ENCODE data around the gene NCKAP1.
"Not testable (repeated sequence)": the region's sequence is repeated elsewhere in the genome, so short reads cannot be mapped to it uniquely, and the experiment has no call there.

NCKAP1 gene

DNA sequence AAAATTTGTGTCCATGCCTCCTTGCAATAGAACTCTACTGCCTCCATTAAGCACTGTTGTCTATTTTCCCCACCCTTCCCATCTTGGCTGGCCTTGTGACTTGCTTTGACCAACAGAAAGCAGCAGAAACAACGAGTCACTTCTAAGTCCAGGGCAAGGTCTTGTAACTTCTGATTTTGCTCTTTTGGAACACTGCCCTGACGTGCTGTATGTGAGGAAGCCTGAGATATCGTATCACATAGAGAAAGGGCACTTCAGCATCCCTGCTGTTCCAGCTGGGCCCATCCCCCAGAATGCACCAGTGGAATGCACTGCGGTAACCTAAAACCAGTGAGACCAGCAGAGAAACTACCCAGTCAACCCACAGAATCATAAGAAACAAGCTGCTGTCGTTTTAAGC lies 28.1 kb downstream of the NCKAP1 start:
- H3K9ac ChIP-seq: no peak overlapping the region
- H3K36me3 ChIP-seq: no peaks in the 10 kb centered on the region
- no peaks in the 10 kb centered on the region for H3K9me3 ChIP-seq
- H3K27me3 ChIP-seq: no peaks in the 10 kb centered on the region
- H3K4me1 ChIP-seq: no peaks in the 10 kb centered on the region
- no peak overlapping the region for H3K4me3 ChIP-seq
- no peak for TF ChIP-seq Cebpa-rat (IDR thresholded peaks at IDR 0.05)
- H4K20me1 ChIP-seq: no peaks in the 10 kb centered on the region
- no peak overlapping the region for H3K27ac ChIP-seq
- no peak overlapping the region for H3K4me2 ChIP-seq

DNA sequence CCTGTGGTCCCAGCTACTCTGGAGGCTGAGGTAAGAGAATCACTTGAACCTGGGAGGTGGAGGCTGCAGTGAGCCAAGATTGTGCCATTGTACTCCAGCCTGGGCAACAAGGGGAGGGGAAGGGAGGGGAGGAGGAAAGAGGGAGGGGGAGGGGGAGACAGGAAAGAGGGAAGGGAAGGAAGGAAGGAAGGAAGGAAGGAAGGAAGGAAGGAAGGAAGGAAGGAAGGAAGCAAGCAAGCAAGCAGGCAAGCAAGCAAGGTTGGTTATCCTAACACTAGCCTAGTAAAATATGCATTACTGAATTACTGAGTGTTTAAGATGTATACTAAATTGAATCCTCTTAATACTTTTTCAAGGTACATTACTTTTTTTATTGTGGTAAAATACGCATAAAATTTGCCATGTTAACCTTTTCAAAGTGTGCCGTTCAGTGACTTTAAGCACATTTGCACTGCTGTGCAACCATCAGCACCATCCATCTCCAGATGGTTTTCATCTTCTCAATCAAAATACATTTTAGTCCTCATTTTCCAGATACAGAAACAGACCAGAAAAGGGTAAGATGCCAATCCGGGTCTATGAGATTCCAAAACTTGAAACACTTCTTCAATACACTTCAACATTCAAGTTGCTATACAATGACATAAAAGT lies 28.9 kb downstream of the NCKAP1 start:
- no peaks in the 10 kb centered on the region for H3K27me3 ChIP-seq

DNA sequence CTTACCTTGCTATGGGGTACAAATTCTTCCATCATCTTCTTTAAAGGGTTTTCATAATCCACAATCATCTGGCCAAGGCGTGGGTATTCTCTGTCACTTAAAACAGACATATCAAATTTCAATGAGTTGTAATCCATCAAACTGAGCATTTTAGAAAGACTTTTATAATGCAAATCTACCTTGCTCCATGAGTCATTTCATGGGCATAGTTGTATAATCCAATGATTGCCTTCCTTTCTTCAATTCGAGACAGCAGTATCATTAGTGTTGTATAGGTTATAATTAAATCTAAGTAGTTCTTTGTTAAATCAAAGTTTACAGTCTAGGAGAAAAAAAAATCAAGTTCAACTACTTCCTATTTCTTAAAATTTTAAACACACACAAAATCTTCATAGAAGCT lies 36.3 kb downstream of the NCKAP1 start:
- Histone ChIP-seq H3K4me3 (no peak overlapping the region), H3K4me1 (no peaks in the 10 kb centered on the region), H3K27me3 (no peaks in the 10 kb centered on the region), H3K9me3 (no peaks in the 10 kb centered on the region), H3K36me3 (no peaks in the 10 kb centered on the region), H3K4me2 (no peak overlapping the region), H3K9ac (no peak overlapping the region), H4K20me1 (no peaks in the 10 kb centered on the region), H3K27ac (no peak overlapping the region)
- no peak for TF ChIP-seq Cebpa-rat (IDR thresholded peaks at IDR 0.05)

More for the DNA sequence above, 28.9 kb downstream of the NCKAP1 start:
- TF ChIP-seq Cebpa-rat (IDR thresholded peaks at IDR 0.05): no peak
- Histone ChIP-seq H3K36me3 (no peaks in the 10 kb centered on the region), H3K4me1 (no peaks in the 10 kb centered on the region), H3K9me3 (no peaks in the 10 kb centered on the region), H3K9ac (no peak overlapping the region), H3K27ac (no peak overlapping the region), H3K4me3 (no peak overlapping the region), H3K4me2 (no peak overlapping the region), H4K20me1 (no peaks in the 10 kb centered on the region)

DNA sequence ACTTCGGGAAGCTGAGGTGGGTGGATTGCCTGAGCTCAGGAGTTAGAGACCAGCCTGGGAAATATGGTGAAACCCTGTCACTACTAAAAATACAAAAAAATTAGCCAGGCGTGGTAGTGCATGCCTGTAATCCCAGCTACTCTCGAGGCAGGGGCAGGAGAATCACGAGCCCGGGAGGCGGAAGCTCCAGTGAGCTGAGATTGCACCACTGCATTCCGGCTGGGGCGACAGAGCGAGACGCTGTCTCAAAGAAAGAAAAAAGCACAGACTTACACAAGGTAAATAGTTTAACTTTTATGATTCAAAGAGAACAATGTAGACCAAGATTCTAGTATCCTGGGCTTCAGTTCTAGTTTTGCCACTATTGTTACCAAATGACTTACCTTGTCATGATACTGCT lies 37.4 kb downstream of the NCKAP1 start:
- TF ChIP-seq Cebpa-rat (IDR thresholded peaks at IDR 0.05): no peak
- Histone ChIP-seq H3K4me1 (no peaks in the 10 kb centered on the region), H3K9ac (no peak overlapping the region), H4K20me1 (no peaks in the 10 kb centered on the region), H3K27ac (no peak overlapping the region), H3K4me3 (no peak overlapping the region), H3K36me3 (no peaks in the 10 kb centered on the region), H3K27me3 (no peaks in the 10 kb centered on the region), H3K4me2 (no peak overlapping the region), H3K9me3 (no peaks in the 10 kb centered on the region)

DNA sequence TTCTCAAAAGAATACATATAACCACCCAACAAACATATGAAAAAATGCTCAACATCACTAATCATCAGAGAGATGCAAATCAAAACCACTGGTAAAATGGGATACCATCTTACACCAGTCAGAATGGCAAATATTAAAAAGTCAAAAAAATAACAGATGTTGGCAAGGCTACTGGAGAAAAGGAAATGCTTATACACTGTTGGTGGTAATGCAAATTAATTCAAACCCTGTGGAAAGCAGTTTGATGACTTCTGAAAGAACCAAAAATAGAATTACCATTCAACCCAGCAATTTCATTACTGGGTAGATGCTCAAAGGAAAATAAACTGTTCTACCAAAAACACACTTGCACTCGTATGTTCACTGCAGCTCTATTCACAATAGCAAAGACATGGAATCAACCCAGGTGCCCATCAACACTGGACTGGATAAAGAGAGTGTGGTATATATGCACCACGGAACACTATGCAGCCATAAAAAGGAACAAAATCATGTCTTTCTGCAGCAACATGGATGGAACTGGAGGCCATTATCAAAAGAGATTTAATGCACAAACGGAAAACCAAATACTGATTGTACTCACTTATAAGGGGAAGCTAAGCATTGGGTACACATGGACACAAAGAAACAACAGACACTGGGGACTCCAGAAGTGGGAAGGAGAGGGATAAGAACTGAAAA lies 38.8 kb downstream of the NCKAP1 start:
- Histone ChIP-seq H3K4me2 (no peak overlapping the region), H3K4me3 (no peak overlapping the region), H3K36me3 (no peaks in the 10 kb centered on the region), H3K27ac (no peak overlapping the region), H3K9me3 (no peaks in the 10 kb centered on the region), H3K9ac (no peak overlapping the region), H3K4me1 (no peaks in the 10 kb centered on the region), H4K20me1 (no peaks in the 10 kb centered on the region), H3K27me3 (no peaks in the 10 kb centered on the region)
- TF ChIP-seq Cebpa-rat (IDR thresholded peaks at IDR 0.05): no peak

DNA sequence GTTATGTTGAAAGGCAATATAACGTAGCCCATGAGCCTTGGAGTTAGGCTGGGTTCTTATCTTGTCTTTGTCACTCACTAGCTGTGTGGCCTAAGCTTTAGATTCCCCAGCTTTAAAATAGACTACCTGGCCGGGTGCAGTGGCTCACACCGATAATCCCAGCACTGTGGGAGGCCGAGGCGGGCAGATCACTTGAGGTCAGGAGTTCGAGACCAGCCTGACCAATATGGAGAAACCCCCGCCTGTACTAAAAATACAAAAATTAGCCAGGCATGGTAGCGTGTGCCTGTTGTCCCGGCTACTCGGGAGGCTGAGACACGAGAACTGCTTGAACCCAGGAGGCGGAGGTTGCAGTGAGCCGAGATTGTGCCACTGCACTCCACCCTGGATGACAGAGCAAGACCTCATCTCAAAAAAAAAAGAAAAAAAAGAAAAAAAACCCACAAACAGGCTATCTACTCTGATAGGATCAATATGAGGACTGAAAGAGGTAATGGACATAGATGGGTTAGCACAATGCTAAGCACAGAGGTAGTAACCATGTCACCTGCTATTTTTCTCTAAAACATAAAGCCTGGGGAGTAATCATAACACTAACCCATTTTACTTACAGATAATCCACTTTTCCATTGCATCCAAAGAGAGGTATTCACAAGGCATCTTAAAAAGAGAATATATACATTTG lies 43.9 kb downstream of the NCKAP1 start:
- H4K20me1 ChIP-seq: no peaks in the 10 kb centered on the region
- H3K4me2 ChIP-seq: no peak overlapping the region
- no peak overlapping the region for H3K9ac ChIP-seq
- TF ChIP-seq Cebpa-rat (IDR thresholded peaks at IDR 0.05): no peak
- H3K27me3 ChIP-seq: no peaks in the 10 kb centered on the region
- H3K4me1 ChIP-seq: no peaks in the 10 kb centered on the region
- H3K27ac ChIP-seq: no peak overlapping the region
- H3K36me3 ChIP-seq: no peaks in the 10 kb centered on the region
- H3K9me3 ChIP-seq: no peaks in the 10 kb centered on the region
- H3K4me3 ChIP-seq: no peak overlapping the region

DNA sequence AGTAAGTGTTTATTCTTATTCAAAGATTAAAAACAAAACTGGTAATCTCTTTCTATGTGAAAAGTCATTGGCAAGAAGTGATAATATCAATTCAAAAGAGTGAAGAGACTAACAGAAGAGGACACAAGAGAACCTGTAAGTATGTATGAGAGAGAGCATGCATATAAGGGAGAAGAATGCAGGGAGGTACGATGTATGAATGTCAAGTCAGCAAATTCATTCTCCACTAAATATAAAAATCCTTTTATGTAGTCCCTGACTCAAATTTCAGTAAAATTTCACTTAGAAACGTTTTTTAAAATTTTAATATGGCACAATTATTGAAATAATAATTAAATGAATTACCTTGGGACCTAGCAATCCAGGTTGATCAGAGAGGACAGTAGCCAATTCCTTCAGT lies 55.3 kb downstream of the NCKAP1 start:
- H4K20me1 ChIP-seq: no peaks in the 10 kb centered on the region
- H3K9me3 ChIP-seq: no peaks in the 10 kb centered on the region
- no peaks in the 10 kb centered on the region for H3K36me3 ChIP-seq
- H3K9ac ChIP-seq: no peak overlapping the region
- H3K4me3 ChIP-seq: no peak overlapping the region
- no peak overlapping the region for H3K27ac ChIP-seq
- no peaks in the 10 kb centered on the region for H3K4me1 ChIP-seq
- TF ChIP-seq Cebpa-rat (IDR thresholded peaks at IDR 0.05): no peak
- H3K4me2 ChIP-seq: no peak overlapping the region
- no peaks in the 10 kb centered on the region for H3K27me3 ChIP-seq

DNA sequence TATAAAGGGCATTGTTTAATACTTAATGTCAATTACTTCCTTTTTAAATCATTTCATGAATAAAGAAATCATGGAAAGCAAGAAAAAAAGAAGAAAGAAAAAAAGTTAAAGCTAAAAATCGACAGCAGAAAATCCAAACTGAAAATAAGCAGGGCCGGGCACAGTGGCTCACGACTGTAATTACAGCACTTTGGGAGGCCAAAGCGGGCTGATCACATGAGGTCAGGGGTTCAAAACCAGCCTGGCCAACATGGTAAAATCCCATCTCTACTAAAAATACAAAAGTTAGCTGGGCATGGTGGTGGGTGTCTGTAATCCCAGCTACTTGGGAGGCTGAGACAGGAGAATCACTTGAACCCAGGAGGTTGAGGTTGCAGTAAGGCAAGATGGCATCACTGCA lies 56.8 kb downstream of the NCKAP1 start:
- H3K9me3 ChIP-seq, H3K27me3 ChIP-seq, H3K9ac ChIP-seq, H3K27ac ChIP-seq, H3K4me3 ChIP-seq, H3K4me1 ChIP-seq, H3K36me3 ChIP-seq, H4K20me1 ChIP-seq, H3K4me2 ChIP-seq: not testable (repeated sequence)

DNA sequence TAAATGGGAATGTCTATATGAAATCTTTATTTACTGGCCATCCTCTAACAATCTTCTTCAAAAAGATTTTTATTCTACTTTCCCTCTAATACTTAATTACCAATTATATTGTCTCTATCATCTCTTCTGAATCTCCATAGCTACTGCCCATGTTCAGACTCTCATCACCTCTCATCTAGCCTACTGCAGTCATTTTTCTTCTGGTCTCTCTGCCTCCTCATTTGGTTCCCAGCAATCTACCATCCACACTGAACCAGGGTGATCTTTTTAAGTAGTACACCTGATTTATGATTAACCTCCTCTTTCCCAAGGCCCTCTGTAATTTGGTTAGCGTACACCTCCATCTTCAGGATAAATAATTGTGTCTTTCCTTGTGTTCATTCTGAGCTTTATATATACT lies 57.6 kb downstream of the NCKAP1 start:
- no peak for TF ChIP-seq Cebpa-rat (IDR thresholded peaks at IDR 0.05)
- Histone ChIP-seq H3K9me3 (no peaks in the 10 kb centered on the region), H3K27ac (no peak overlapping the region), H3K4me1 (no peaks in the 10 kb centered on the region), H3K36me3 (no peaks in the 10 kb centered on the region), H4K20me1 (no peaks in the 10 kb centered on the region), H3K4me2 (no peak overlapping the region), H3K4me3 (no peak overlapping the region), H3K27me3 (no peaks in the 10 kb centered on the region), H3K9ac (no peak overlapping the region)

DNA sequence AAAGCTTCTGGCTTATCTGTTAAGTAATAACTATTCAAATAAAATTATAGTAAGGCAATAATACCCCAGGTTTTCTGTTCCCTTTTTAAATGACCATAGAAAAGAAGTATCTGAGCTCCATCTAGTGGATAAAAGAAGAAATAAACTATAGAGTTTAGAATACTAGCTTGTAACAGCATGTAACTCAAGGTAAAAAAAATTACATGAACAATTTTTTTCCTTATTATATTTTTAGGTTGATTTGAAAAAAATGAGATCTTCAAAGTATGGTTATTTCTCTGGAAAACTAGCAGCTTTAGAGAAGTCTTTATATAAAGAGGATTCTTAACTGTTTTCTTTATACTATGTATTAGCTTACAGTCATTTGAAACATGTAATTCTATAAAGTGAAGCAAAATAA lies 58.1 kb downstream of the NCKAP1 start:
- Histone ChIP-seq H3K4me3 (no peak overlapping the region), H3K4me2 (no peak overlapping the region), H3K9me3 (no peaks in the 10 kb centered on the region), H3K9ac (no peak overlapping the region), H3K36me3 (no peaks in the 10 kb centered on the region), H3K4me1 (0 out of 2 replicates have a peak, but pooled peaks cover 2% of the 10 kb centered on the region), H4K20me1 (no peaks in the 10 kb centered on the region), H3K27ac (no peak overlapping the region), H3K27me3 (no peaks in the 10 kb centered on the region)
- no peak for TF ChIP-seq Cebpa-rat (IDR thresholded peaks at IDR 0.05)

Measured in BLaER1 (cell line).